Glutamatergic neuron (in vitro differentiated cells): ENCODE measurements around the gene ABCA12. TPM values are rescaled to one million over a fixed set of nuclear protein-coding genes. Genes with fewer than 3 reads are reported as not detected.

ENCODE experiments used
- DNase-seq: peaks from one replicate; pipeline ENCODE4 v3.0.0; 2022
- H3K27ac Mint-ChIP-seq: one replicate; pipeline ENCODE4 v1.8.0; 2020; ENCODE audit warnings: mild to moderate bottlenecking, mixed read lengths, inconsistent platforms; ENCODE audit not compliant: unreplicated experiment
- H3K27me3 Mint-ChIP-seq: one replicate; pipeline ENCODE4 v1.8.0; 2020; ENCODE audit warnings: mild to moderate bottlenecking, moderate library complexity, mixed read lengths, inconsistent platforms; ENCODE audit not compliant: unreplicated experiment
- H3K36me3 Mint-ChIP-seq: one replicate; pipeline ENCODE4 v1.8.0; 2020; ENCODE audit warnings: mild to moderate bottlenecking, mixed read lengths, inconsistent platforms; ENCODE audit not compliant: unreplicated experiment
- H3K4me1 Mint-ChIP-seq: one replicate; pipeline ENCODE4 v1.8.0; 2020; ENCODE audit warnings: mild to moderate bottlenecking, low read depth, mixed read lengths, inconsistent platforms; ENCODE audit not compliant: unreplicated experiment
- H3K4me3 Mint-ChIP-seq: one replicate; pipeline ENCODE4 v1.8.0; 2020; ENCODE audit warnings: mild to moderate bottlenecking, mixed read lengths, inconsistent platforms; ENCODE audit not compliant: unreplicated experiment
- H3K9me3 Mint-ChIP-seq: one replicate; pipeline ENCODE4 v1.8.0; 2020; ENCODE audit warnings: mild to moderate bottlenecking, moderate library complexity, mixed read lengths, inconsistent platforms; ENCODE audit not compliant: unreplicated experiment
- CTCF ChIP-seq: fragments of 200-600 bp; sonication (generic); IDR thresholded peaks from one replicate; pipeline ENCODE4 v1.5.0; 2021; ENCODE audit not compliant: partially characterized antibody, unreplicated experiment
- total RNA-seq: library from RNA; stranded (reverse); fragmentation: NEBNext Ultra II Directional; extraction: Animal tissue kit (Norgen Biotek cat#: 25700); gene quantifications from one replicate; pipeline ENCODE4 v1.2.1, GENCODE V29; 2021; ENCODE audit not compliant: unreplicated experiment

The ABCA12 gene
- total RNA-seq, 1 donor from 2014 or later = 0.37 TPM

- no peak for TF ChIP-seq CTCF
- no peaks in the 10 kb centered on the region for H3K27me3 Mint-ChIP-seq
- no peak for DNase-seq
- H3K36me3 Mint-ChIP-seq = no peaks in the 10 kb centered on the region
- peaks cover 2% of the 10 kb centered on the region for H3K9me3 Mint-ChIP-seq
- H3K27ac Mint-ChIP-seq = no peak overlapping the region
- H3K4me3 Mint-ChIP-seq = no peak overlapping the region
- no peaks in the 10 kb centered on the region for H3K4me1 Mint-ChIP-seq
Observed at GRCh38 chr2:215143458-215143857, 5.0 kb upstream of the ABCA12 start.

GRCh38 chr2:215141706-215142105 is 3.3 kb upstream of the ABCA12 start:
- no peak overlapping the region for H3K27ac Mint-ChIP-seq
- H3K4me3 Mint-ChIP-seq = no peak overlapping the region
- no peaks in the 10 kb centered on the region for H3K36me3 Mint-ChIP-seq
- H3K4me1 Mint-ChIP-seq = peaks cover under 1% of the 10 kb centered on the region
- no peaks in the 10 kb centered on the region for H3K27me3 Mint-ChIP-seq
- TF ChIP-seq CTCF = no peak
- H3K9me3 Mint-ChIP-seq = peaks cover 2% of the 10 kb centered on the region
- DNase-seq = no peak

GRCh38 chr2:215140166-215140707 is 1.8 kb upstream of the ABCA12 start:
- no peak for TF ChIP-seq CTCF
- H3K9me3 Mint-ChIP-seq = peaks cover 2% of the 10 kb centered on the region
- H3K27me3 Mint-ChIP-seq = no peaks in the 10 kb centered on the region
- no peak overlapping the region for H3K27ac Mint-ChIP-seq
- H3K4me3 Mint-ChIP-seq = no peak overlapping the region
- no peaks in the 10 kb centered on the region for H3K36me3 Mint-ChIP-seq
- peaks cover 3% of the 10 kb centered on the region for H3K4me1 Mint-ChIP-seq
- DNase-seq = no peak

- Mint-ChIP-seq H3K27me3 (no peaks in the 10 kb centered on the region), H3K9me3 (no peaks in the 10 kb centered on the region), H3K36me3 (no peaks in the 10 kb centered on the region), H3K4me3 (no peak overlapping the region), H3K27ac (no peak overlapping the region), H3K4me1 (peaks cover 3% of the 10 kb centered on the region)
- no peak for TF ChIP-seq CTCF
- no peak for DNase-seq
Observed at GRCh38 chr2:215137741-215138340, 585 bp downstream of the ABCA12 start.

GRCh38 chr2:215137329-215137686 is 1.1 kb downstream of the ABCA12 start:
- Mint-ChIP-seq H3K4me3 (no peak overlapping the region), H3K36me3 (no peaks in the 10 kb centered on the region), H3K27ac (no peak overlapping the region), H3K4me1 (peaks cover 3% of the 10 kb centered on the region), H3K9me3 (no peaks in the 10 kb centered on the region), H3K27me3 (no peaks in the 10 kb centered on the region)
- no peak for TF ChIP-seq CTCF
- DNase-seq = no peak
